Neural crest cell (in vitro differentiated cells): ENCODE measurements around the gene IL12RB2. TPM values are rescaled to one million over a fixed set of nuclear protein-coding genes. Genes with fewer than 3 reads are reported as not detected.
"Not testable (repeated sequence)": the region's sequence is repeated elsewhere in the genome, so short reads cannot be mapped to it uniquely, and the experiment has no call there.

Source experiments
- DNase-seq: peaks from one replicate; pipeline ENCODE4 v3.0.0; 2021; ENCODE audit warnings: low read depth, mixed read lengths, low spot score
- H3K27ac Mint-ChIP-seq: one replicate; pipeline ENCODE4 v1.8.0; 2021; ENCODE audit warnings: mild to moderate bottlenecking, mixed read lengths; ENCODE audit not compliant: unreplicated experiment
- H3K27me3 Mint-ChIP-seq: 2 replicates; pipeline ENCODE4 v1.8.0; 2021; ENCODE audit warnings: low read depth, mild to moderate bottlenecking, mixed read lengths
- H3K36me3 Mint-ChIP-seq: 2 replicates; pipeline ENCODE4 v1.8.0; 2021; ENCODE audit warnings: low read depth, mild to moderate bottlenecking, mixed read lengths
- H3K4me1 Mint-ChIP-seq: 2 replicates; pipeline ENCODE4 v1.8.0; 2021; ENCODE audit warnings: mixed read lengths
- H3K4me3 Mint-ChIP-seq: one replicate; pipeline ENCODE4 v1.8.0; 2021; ENCODE audit warnings: mild to moderate bottlenecking, mixed read lengths
- H3K9me3 Mint-ChIP-seq: 2 replicates; pipeline ENCODE4 v1.8.0; 2021; ENCODE audit warnings: mixed read lengths
- CTCF ChIP-seq: fragments of 200-600 bp; sonication (generic); conservative IDR thresholded peaks from 2 replicates; pipeline ENCODE4 v1.5.0; 2021; ENCODE audit warnings: antibody characterized with exemption, mild to moderate bottlenecking
- total RNA-seq: library from RNA; stranded (reverse); gene quantifications from 2 replicates; pipeline ENCODE4 v1.2.1, GENCODE V29; 2021

Gene IL12RB2
- total RNA-seq, 1 donor from 2014 or later = 0.19 TPM

DNA sequence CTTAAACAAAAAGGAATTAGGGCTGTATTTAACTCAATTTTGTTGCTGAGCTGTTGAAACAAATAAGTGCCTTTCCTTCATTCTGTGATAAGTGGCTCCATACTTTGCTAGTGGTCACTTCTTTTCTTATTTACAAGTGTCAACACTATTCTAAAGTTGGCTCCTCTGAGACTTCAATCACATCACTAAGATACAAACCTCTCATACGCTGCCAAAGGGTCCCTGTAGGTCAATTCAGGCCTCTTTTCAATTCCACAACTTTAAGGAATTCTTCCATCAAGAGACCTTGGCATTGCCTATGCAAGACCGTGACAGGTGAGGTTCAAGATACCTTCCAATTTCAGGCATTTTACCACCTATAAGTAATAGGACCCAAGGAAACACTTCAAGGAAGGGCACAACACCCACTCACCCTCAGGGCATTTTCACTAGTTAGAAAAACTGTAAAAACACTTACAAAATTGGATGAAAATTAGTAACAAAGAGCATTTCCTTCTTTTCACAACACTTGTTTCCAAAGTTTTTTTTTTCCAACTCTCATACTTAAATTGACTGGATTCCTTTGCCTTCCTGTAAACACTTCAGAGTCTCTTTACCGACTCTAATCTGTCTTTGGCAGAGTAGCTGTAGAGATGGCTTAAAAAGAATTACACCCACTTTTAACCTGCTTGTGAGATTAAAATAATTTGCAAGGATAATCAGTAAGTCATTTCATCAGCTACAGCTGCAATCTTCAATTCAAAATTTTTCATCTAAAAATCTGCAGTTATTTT, 98.0 kb downstream of the IL12RB2 start:
- no peak overlapping the region for H3K27ac Mint-ChIP-seq
- H3K4me3 Mint-ChIP-seq = no peak overlapping the region
- no peaks in the 10 kb centered on the region for H3K9me3 Mint-ChIP-seq
- no peak for TF ChIP-seq CTCF
- peaks cover 3% of the 10 kb centered on the region for H3K4me1 Mint-ChIP-seq
- peaks cover 7% of the 10 kb centered on the region for H3K36me3 Mint-ChIP-seq
- no peaks in the 10 kb centered on the region for H3K27me3 Mint-ChIP-seq
- DNase-seq = no peak

DNA sequence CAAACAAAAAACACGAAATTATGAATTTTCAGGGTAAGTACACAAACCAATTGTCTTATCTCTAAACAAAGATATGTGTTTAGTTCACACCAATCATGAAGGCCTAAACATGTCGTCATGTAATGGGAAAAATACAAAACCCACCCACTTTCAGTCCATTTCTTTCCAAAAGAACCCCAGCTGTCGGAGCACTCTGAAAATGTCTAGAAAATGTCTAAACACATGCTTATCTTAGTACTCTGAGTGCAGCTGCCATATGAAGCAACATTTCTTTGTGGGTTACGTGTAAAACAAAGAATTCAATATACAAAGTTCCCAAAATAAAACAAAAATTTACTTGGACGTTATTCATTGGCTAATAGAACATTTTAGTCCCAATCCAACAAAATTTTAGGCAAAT, 99.8 kb downstream of the IL12RB2 start:
- no peaks in the 10 kb centered on the region for H3K27me3 Mint-ChIP-seq
- no peak for TF ChIP-seq CTCF
- H3K36me3 Mint-ChIP-seq = peaks cover 6% of the 10 kb centered on the region
- peaks cover 3% of the 10 kb centered on the region for H3K4me1 Mint-ChIP-seq
- H3K4me3 Mint-ChIP-seq = no peak overlapping the region
- H3K27ac Mint-ChIP-seq = no peak overlapping the region
- H3K9me3 Mint-ChIP-seq = no peaks in the 10 kb centered on the region
- no peak for DNase-seq

- H3K36me3 Mint-ChIP-seq = peaks cover 6% of the 10 kb centered on the region
- H3K4me1 Mint-ChIP-seq = peaks cover 3% of the 10 kb centered on the region
- H3K27me3 Mint-ChIP-seq = no peaks in the 10 kb centered on the region
- no peaks in the 10 kb centered on the region for H3K9me3 Mint-ChIP-seq
- no peak for TF ChIP-seq CTCF
- no peak overlapping the region for H3K27ac Mint-ChIP-seq
- H3K4me3 Mint-ChIP-seq = no peak overlapping the region
- no peak for DNase-seq
These were observed 100.5 kb downstream of the IL12RB2 start for GRCh38 chr1:67408148-67408547.

GRCh38 chr1:67413101-67413500, 105.4 kb downstream of the IL12RB2 start:
- H3K27ac Mint-ChIP-seq = not testable (repeated sequence)

DNA sequence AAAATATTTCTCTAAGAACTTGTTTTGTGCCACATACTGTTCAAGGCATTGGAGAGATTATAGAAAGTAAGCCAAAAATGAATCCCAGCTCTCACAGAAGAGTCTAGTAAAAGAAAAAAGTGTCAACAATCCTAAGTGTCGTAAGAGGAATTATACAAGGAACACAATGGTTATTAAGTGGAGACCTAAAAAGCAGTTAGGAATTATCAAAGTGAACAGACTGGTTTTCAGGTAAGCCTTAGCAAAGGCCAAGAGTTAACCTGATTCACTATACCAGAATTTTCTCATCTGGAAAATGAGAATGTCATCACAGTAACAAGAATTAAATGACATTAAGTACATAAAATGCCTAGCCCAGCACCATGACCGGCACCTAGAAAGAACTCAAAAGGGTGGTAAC, 106.9 kb downstream of the IL12RB2 start:
- peaks cover 9% of the 10 kb centered on the region for H3K4me1 Mint-ChIP-seq
- H3K4me3 Mint-ChIP-seq = no peak overlapping the region
- H3K9me3 Mint-ChIP-seq = no peaks in the 10 kb centered on the region
- H3K36me3 Mint-ChIP-seq = peaks cover 4% of the 10 kb centered on the region
- H3K27ac Mint-ChIP-seq = no peak overlapping the region
- no peak for DNase-seq
- no peaks in the 10 kb centered on the region for H3K27me3 Mint-ChIP-seq
- no peak for TF ChIP-seq CTCF

More at GRCh38 chr1:67413101-67413500, 105.4 kb downstream of the IL12RB2 start:
- not testable (repeated sequence) for H3K4me3 Mint-ChIP-seq, H3K4me1 Mint-ChIP-seq, H3K27me3 Mint-ChIP-seq, DNase-seq, H3K9me3 Mint-ChIP-seq, H3K36me3 Mint-ChIP-seq

DNA sequence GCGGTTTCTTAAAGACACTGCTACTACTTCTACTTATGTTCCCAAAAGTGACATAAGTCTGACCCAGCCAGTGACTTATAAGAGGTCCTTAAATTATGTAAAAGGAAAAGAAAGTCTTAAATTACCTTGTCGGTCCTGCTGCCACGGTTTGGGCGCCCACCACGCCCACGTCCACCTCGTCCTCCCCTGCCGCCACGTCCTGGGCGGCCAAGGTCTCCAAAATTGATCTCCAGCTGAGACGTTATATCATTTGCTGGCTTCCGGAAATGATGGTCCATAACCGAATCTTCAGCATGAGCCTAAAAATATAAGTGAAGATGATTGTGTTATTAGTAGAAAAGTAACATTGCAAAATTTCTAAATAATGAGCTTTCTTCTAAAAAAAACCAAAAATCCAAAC, 107.4 kb downstream of the IL12RB2 start:
- Mint-ChIP-seq H3K4me1 (peaks cover 12% of the 10 kb centered on the region), H3K4me3 (no peak overlapping the region), H3K27ac (no peak overlapping the region), H3K27me3 (no peaks in the 10 kb centered on the region), H3K36me3 (peaks cover 3% of the 10 kb centered on the region), H3K9me3 (no peaks in the 10 kb centered on the region)
- TF ChIP-seq CTCF = no peak
- DNase-seq = no peak

- H3K4me1 Mint-ChIP-seq = peaks cover 20% of the 10 kb centered on the region
- DNase-seq, H3K36me3 Mint-ChIP-seq, H3K27ac Mint-ChIP-seq, H3K4me3 Mint-ChIP-seq, H3K9me3 Mint-ChIP-seq, H3K27me3 Mint-ChIP-seq: not testable (repeated sequence)
These were observed 110.1 kb downstream of the IL12RB2 start for GRCh38 chr1:67417733-67418132.
